Femur (tissue), 1 donor: Measurements from ENCODE around the gene SPAG6.

ENCODE experiments used
- DNase-seq: peaks from one replicate; pipeline ENCODE4 v3.0.0-alpha.2; 2017

SPAG6 gene

GRCh38 chr10:22463255-22463654, 118.0 kb downstream of the SPAG6 start:
- no peak for DNase-seq

GRCh38 chr10:22464966-22465629, 119.8 kb downstream of the SPAG6 start:
- DNase-seq, result no peak

GRCh38 chr10:22466763-22467334, 121.6 kb downstream of the SPAG6 start:
- DNase-seq, result no peak
